ENCODE data around the gene SHROOM3.

Gene SHROOM3

GRCh38 chr4:76548704-76549103 is 113.7 kb downstream of the SHROOM3 start:
- H3K4me3 ChIP-seq (ENCODE audit: control insufficient read depth, low read depth, low read length), result no peak overlapping the region
- TF ChIP-seq CTCF (conservative IDR thresholded peaks at IDR 0.05; ENCODE audit: control insufficient read depth, insufficient read depth, low read depth, low read length), result no peak
- no peak for DNase-seq (ENCODE audit: low read depth)

GRCh38 chr4:76549765-76550164 is 114.7 kb downstream of the SHROOM3 start:
- no peak overlapping the region for H3K4me3 ChIP-seq (ENCODE audit: control insufficient read depth, low read depth, low read length)
- DNase-seq (ENCODE audit: low read depth), result no peak
- TF ChIP-seq CTCF (conservative IDR thresholded peaks at IDR 0.05; ENCODE audit: control insufficient read depth, insufficient read depth, low read depth, low read length), result no peak

- DNase-seq (ENCODE audit: low read depth), result no peak
- TF ChIP-seq CTCF (conservative IDR thresholded peaks at IDR 0.05; ENCODE audit: control insufficient read depth, insufficient read depth, low read depth, low read length), result no peak
- no peak overlapping the region for H3K4me3 ChIP-seq (ENCODE audit: control insufficient read depth, low read depth, low read length)
Measured at GRCh38 chr4:76550966-76551780, 116.1 kb downstream of the SHROOM3 start.

GRCh38 chr4:76554630-76555029 is 119.6 kb downstream of the SHROOM3 start:
- H3K4me3 ChIP-seq (ENCODE audit: control insufficient read depth, low read depth, low read length), result no peak overlapping the region
- DNase-seq (ENCODE audit: low read depth), result no peak
- no peak for TF ChIP-seq CTCF (conservative IDR thresholded peaks at IDR 0.05; ENCODE audit: control insufficient read depth, insufficient read depth, low read depth, low read length)

- no peak overlapping the region for H3K4me3 ChIP-seq (ENCODE audit: control insufficient read depth, low read depth, low read length)
- TF ChIP-seq CTCF (conservative IDR thresholded peaks at IDR 0.05; ENCODE audit: control insufficient read depth, insufficient read depth, low read depth, low read length), result no peak
- no peak for DNase-seq (ENCODE audit: low read depth)
Measured at GRCh38 chr4:76556452-76556851, 121.4 kb downstream of the SHROOM3 start.

GRCh38 chr4:76558396-76559235 is 123.6 kb downstream of the SHROOM3 start:
- no peak for TF ChIP-seq CTCF (conservative IDR thresholded peaks at IDR 0.05; ENCODE audit: control insufficient read depth, insufficient read depth, low read depth, low read length)
- no peak for DNase-seq (ENCODE audit: low read depth)
- no peak overlapping the region for H3K4me3 ChIP-seq (ENCODE audit: control insufficient read depth, low read depth, low read length)

Measured in fibroblast of mammary gland (primary cell).